ENCODE measurements around the gene PPP2R3A.
"Not testable (repeated sequence)": the region's sequence is repeated elsewhere in the genome, so short reads cannot be mapped to it uniquely, and the experiment has no call there.

The PPP2R3A gene

DNA sequence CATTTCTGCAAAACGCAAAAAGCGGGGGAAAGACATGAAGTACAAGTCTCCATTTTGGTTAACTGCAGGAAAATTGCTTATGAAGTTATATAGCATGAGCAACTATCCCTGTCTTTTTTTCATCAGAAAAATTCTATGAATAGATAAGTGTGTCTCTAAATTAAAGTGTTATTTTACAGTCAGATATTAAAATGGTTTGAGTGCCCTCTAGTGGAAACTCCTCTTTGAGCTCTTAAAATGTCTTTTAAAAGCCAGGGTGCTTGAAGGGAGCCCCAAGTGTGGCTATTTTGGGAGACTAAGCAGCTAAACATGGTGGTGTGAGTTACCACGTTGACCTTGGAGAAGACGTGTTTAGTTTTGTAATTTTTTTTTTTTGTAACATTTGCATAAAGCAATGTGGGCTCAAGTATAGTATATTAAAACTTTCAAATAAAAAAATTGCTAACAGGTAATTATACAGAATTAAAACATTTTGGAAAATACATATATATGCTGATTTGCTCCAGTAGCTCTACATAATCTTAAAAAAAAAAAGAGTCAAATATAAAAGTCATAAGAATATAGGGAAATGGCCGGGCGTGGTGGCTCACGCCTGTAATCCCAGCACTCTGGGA, 77.2 kb downstream of the PPP2R3A start:
- DNase-seq: peak; percentile 78

- no peak for DNase-seq
These were observed 79.6 kb downstream of the PPP2R3A start for GRCh38 chr3:136044980-136045745.

DNA sequence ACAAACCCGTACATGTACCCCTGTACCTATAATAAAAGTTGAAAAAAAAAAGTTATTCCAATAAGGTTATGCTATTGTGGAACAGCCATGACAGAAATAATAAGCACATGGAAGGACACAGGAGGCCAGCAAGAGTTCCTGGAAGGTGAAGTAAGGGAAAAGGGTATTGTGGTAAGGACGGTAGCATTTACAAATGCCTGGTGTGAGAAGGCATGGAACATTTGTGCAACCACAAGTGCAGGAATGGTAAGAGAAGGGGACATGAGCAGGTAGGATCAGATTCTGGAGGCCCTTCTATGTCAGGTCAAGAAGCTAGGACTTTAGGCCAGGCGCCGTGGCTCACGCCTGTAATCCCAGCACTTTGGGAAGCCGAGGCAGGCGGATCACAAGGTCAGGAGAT, 82.5 kb downstream of the PPP2R3A start:
- DNase-seq: no peak

GRCh38 chr3:136050250-136050649, 84.7 kb downstream of the PPP2R3A start:
- DNase-seq: no peak

- DNase-seq: no peak
These were observed 90.0 kb downstream of the PPP2R3A start for GRCh38 chr3:136055491-136055890.

DNA sequence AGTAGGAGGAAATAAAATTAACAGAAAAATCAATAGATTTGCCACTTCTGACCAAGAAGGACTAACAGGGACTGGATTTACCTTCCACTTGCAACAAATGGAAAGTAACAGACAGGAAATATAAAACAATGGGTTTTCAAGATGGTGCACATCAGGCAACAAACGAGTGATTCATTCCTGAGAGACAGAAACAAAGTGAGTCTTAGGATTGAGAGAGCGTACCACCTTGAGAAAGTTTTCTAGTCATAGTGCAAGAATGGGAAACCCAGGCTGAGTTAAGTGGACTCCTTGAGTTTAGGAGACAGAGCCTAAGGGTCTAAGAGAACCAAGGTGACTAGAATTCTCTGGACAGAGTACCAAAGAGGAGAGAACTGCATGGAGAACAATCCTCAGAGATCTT, 101.7 kb downstream of the PPP2R3A start:
- no peak for DNase-seq

GRCh38 chr3:136068708-136069107, 103.2 kb downstream of the PPP2R3A start:
- no peak for DNase-seq

DNA sequence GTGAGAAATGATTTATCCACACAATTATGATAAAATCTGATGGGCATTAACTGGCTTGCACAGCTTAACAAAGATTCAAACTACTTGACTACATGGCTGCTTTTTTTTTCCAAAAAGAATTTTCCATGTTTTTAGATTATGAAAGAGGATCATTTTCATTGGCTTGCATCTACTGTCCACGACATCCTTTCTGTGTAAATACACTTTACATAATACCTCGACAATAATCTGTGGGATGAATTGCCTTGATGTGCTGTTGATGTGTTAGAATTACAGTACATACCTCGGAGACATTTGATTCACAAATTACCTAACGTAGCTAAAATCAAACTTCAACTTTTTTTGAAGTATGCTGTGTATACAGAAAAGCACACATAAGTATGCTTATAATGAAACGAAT, 104.4 kb downstream of the PPP2R3A start:
- DNase-seq: no peak

DNA sequence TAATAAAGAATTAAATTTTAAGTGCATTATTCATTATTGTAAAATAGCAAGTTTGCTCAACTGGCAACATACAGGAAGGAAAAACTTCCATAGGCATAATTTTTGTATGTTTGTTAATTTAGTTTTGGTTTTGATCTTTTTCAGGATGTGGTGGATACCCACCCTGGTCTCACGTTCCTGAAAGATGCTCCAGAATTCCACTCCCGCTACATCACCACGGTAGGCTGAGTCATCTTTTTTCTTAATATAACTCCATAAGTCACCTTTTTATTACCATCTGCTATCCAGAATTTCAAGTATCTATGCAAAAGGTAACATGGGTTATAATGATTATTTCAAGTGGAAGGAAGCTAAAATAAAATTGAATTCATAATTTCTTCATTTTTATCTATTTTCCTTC, 104.8 kb downstream of the PPP2R3A start:
- no peak for DNase-seq

- DNase-seq: peak; percentile 19
These were observed 105.7 kb downstream of the PPP2R3A start for GRCh38 chr3:136070953-136071949.

DNA sequence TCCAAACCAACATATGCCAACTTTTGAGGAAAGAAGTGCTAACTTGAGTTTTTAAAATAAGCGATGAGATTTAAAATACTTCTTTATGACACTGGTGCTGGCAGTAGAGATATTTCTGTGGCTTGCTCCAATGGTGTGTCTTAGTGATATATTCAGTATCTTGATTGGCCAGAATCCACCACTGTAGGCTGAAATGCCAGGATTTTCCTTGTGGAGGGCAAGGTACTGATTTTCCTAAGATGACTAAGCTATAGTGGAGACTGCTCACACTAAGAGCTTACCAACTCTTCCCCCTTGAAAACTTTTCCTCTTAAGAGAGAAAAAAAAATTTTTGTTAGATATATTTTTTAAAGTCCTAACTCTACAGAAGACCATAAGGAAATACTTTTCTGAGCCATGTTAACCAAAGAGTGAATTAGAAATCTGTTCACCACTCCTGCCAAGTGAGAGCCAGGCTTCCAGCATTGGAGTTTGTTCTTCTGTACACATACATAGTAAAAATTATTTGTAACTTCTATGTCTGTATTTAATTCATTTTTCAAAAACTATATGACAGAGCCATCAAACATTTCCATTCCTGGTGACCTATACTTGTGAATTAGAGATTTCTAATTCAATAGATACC, 109.1 kb downstream of the PPP2R3A start:
- DNase-seq: no peak

GRCh38 chr3:136075218-136075808, 109.8 kb downstream of the PPP2R3A start:
- peak; percentile 88 for DNase-seq

GRCh38 chr3:136075811-136076210, 110.3 kb downstream of the PPP2R3A start:
- no peak for DNase-seq

- DNase-seq: peak; percentile 70
These were observed 113.2 kb downstream of the PPP2R3A start for GRCh38 chr3:136078421-136079364.

DNA sequence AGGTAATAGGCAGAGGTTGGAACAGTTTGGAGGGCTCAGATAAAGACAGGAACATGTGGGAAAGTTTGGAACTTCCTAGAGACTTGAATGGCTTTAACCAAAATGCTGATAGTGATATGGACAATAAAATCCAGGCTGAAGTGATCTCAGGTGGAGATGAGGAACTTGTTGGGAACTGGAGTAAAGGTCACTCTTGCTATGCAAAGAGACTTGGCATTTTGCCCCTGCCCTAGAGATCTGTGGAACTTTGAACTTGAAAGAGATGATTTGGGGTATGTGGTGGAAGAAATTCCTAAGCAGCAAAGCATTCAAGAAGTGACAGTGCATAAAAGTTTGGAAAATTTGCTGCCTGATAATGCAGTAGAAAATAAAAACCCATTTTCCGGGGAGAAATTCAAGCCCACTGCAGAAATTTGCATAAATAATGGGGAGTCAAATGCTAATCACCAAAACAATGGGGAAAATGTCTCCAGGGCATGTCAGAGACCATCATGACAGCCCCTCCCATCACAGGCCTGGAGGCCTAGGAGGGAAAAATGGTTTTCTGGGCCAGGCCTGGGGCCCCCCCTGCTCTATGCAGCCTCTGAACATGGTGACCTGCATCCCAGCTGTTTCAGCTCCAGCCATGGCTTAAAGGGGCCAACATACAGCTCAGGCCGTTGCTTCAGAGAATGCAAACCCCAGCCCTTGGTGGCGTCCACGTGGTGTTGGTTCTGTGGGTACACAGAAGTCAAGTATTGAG, 118.3 kb downstream of the PPP2R3A start:
- not testable (repeated sequence) for DNase-seq

GRCh38 chr3:136085067-136085466, 119.5 kb downstream of the PPP2R3A start:
- DNase-seq: not testable (repeated sequence)

DNA sequence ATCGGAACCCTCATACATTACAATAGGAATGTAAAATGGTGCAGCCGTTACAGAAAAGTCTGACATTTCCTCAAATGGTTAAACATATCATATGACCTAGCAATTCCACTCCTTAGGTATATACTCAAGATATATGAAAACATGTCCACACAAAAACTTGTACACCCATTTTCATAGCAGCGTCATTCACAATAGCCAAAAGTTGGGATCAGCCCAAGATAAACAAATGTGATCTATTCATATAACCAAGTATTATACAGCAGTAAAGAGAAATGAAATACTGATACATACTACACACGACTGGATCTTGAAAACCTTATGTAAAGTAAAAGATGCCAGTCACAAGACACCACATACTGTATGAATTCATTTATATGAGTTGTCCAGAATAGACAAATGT, 128.2 kb downstream of the PPP2R3A start:
- no peak for DNase-seq

DNA sequence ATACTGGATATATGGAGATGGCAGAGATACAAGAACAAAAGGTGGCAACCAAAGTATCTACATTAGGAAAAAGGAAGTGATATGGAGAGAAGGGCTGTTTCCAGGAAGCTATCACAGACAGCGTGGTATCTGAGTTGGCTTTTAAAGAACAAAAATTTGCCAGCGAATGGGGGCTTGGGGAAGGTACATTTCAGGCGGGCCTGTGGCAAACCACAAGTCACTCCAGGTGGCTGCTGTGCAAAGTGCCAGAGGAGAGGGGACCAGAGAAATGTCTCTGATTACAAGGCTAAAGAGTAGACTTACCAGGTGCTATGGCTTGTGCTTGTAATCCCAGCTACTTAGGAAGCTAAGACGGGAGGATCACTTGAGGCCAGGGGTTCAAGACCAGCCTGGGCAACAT, 139.5 kb downstream of the PPP2R3A start:
- DNase-seq: no peak

- DNase-seq: no peak
These were observed 140.6 kb downstream of the PPP2R3A start for GRCh38 chr3:136106101-136106500.

DNA sequence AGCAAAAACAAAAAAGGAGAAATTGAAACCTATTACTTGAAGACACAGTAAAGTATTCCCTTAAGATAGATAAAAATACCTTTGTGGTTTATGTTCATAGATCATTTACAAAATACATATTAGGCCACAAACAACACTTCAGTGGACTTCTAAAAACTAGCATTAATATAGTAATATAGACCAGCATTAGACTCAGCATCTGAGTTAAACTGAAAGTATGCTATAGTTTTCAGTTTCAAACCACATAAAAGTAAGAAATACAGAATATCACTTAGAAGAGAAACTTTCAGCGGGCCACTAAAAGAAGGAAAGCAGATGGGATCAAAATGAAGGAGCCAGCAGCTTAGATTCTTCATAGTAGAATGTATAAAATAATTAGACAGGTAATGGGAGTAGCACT, 144.0 kb downstream of the PPP2R3A start:
- DNase-seq: no peak

DNA sequence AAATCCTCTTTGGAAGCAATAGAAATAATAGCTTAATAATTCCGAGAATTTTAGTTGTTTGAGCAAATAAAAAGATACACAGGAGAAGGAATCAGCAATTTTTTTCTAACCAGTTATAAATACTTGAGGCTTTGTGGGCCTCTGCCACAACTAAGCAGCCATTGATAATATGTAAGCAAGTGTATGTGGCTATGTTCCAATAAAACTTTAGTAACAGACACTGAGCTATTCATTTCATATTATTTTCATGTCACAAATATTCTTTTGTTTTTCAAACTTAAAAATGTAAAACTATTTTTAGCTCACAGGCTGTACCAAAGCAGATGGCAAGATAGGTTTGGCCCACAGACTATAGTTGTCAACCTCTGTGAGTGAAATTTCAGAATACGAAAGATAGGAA, 145.0 kb downstream of the PPP2R3A start:
- DNase-seq: no peak

All from hematopoietic multipotent progenitor cell treated with erythropoietin and hydrocortisone succinate and interleukin-3 and kit ligand, for 8 days (in vitro differentiated cells).